ENCODE measurements around the gene TIMP4. TPM values are rescaled to one million over a fixed set of nuclear protein-coding genes. Genes with fewer than 3 reads are reported as not detected.

Gene TIMP4
- total and polyA plus RNA-seq, 4 experiments from 2014 or later = not detected

GRCh38 chr3:12190221-12190807, 31.6 kb upstream of the TIMP4 start:
- Mint-ChIP-seq H3K9me3 (no peaks in the 10 kb centered on the region), H3K27ac (no peak overlapping the region), H3K4me3 (no peak overlapping the region), H3K27me3 (peaks cover 0 to 2% of the 10 kb centered on the region in 2 donors), H3K36me3 (no peaks in the 10 kb centered on the region), H3K4me1 (peaks cover 2 to 14% (median 5%) of the 10 kb centered on the region in 4 donors)
- H3K27me3 ChIP-seq (ENCODE audit: insufficient read depth, low read length) = no peaks in the 10 kb centered on the region
- intact Hi-C loops (cut with micrococcal nuclease) = no loop called here
- no peak for DNase-seq
- no peaks in the 10 kb centered on the region for H3K9me3 ChIP-seq (ENCODE audit: control insufficient read depth in 1 of 2, low read length in 2 of 2)
- H3K4me1 ChIP-seq (ENCODE audit: insufficient read depth, low read length) = peaks cover 8% of the 10 kb centered on the region
- POLR2A ChIA-PET (ENCODE audit: partially characterized antibody) = no interaction called here
- H3K27ac ChIP-seq (ENCODE audit: low read depth, low read length) = no peak overlapping the region
- H3K4me3 ChIP-seq (ENCODE audit: low read length in 2 of 2) = no peak overlapping the region
- H3K36me3 ChIP-seq (ENCODE audit: insufficient read depth, low read length) = no peaks in the 10 kb centered on the region
- CTCF ChIA-PET (ENCODE audit: partially characterized antibody) = no interaction called here

- no peak for DNase-seq
- no peaks in the 10 kb centered on the region for H3K27me3 ChIP-seq (ENCODE audit: insufficient read depth, low read length)
- CTCF ChIA-PET (ENCODE audit: partially characterized antibody) = no interaction called here
- POLR2A ChIA-PET (ENCODE audit: partially characterized antibody) = no interaction called here
- H3K36me3 ChIP-seq (ENCODE audit: insufficient read depth, low read length) = no peaks in the 10 kb centered on the region
- H3K27ac ChIP-seq (ENCODE audit: low read depth, low read length) = no peak overlapping the region
- Mint-ChIP-seq H3K27ac (no peak overlapping the region), H3K9me3 (no peaks in the 10 kb centered on the region), H3K4me1 (peaks cover 2 to 9% (median 4%) of the 10 kb centered on the region in 4 donors), H3K27me3 (peaks cover 0 to 2% of the 10 kb centered on the region in 2 donors), H3K4me3 (no peak overlapping the region), H3K36me3 (no peaks in the 10 kb centered on the region)
- H3K4me1 ChIP-seq (ENCODE audit: insufficient read depth, low read length) = peaks cover 8% of the 10 kb centered on the region
- no peaks in the 10 kb centered on the region for H3K9me3 ChIP-seq (ENCODE audit: control insufficient read depth in 1 of 2, low read length in 2 of 2)
- intact Hi-C loops (cut with micrococcal nuclease) = no loop called here
- no peak overlapping the region for H3K4me3 ChIP-seq (ENCODE audit: low read length in 2 of 2)
These were observed 30.1 kb upstream of the TIMP4 start for GRCh38 chr3:12188681-12189287.

- Mint-ChIP-seq H3K27me3 (peaks cover 0 to 2% of the 10 kb centered on the region in 2 donors), H3K4me3 (no peak overlapping the region), H3K27ac (no peak overlapping the region), H3K4me1 (peaks cover 2 to 9% (median 4%) of the 10 kb centered on the region in 4 donors), H3K36me3 (no peaks in the 10 kb centered on the region), H3K9me3 (no peaks in the 10 kb centered on the region)
- POLR2A ChIA-PET (ENCODE audit: partially characterized antibody) = no interaction called here
- Histone ChIP-seq H3K9me3 (ENCODE audit: control insufficient read depth in 1 of 2, low read length in 2 of 2) (no peaks in the 10 kb centered on the region), H3K4me1 (ENCODE audit: insufficient read depth, low read length) (peaks cover 8% of the 10 kb centered on the region), H3K4me3 (ENCODE audit: low read length in 2 of 2) (no peak overlapping the region), H3K36me3 (ENCODE audit: insufficient read depth, low read length) (no peaks in the 10 kb centered on the region), H3K27ac (ENCODE audit: low read depth, low read length) (no peak overlapping the region), H3K27me3 (ENCODE audit: insufficient read depth, low read length) (no peaks in the 10 kb centered on the region)
- CTCF ChIA-PET (ENCODE audit: partially characterized antibody) = no interaction called here
- no peak for DNase-seq
- intact Hi-C loops (cut with micrococcal nuclease) = no loop called here
These were observed 29.6 kb upstream of the TIMP4 start for GRCh38 chr3:12188328-12188648.

- ChIA-PET POLR2A (ENCODE audit: partially characterized antibody) (no interaction called here), CTCF (ENCODE audit: partially characterized antibody) (interaction anchor here (1.4 kb wide), 1 partner anchor 12 kb away, joined by 3 read pairs; no protein-coding TSS in a partner anchor)
These were observed 29.0 kb upstream of the TIMP4 start for GRCh38 chr3:12187448-12188327.

GRCh38 chr3:12186515-12187286, 28.0 kb upstream of the TIMP4 start:
- Histone ChIP-seq H3K27me3 (ENCODE audit: insufficient read depth, low read length) (no peaks in the 10 kb centered on the region), H3K27ac (ENCODE audit: low read depth, low read length) (no peak overlapping the region), H3K36me3 (ENCODE audit: insufficient read depth, low read length) (no peaks in the 10 kb centered on the region), H3K4me3 (ENCODE audit: low read length in 2 of 2) (no peak overlapping the region), H3K4me1 (ENCODE audit: insufficient read depth, low read length) (peaks cover 8% of the 10 kb centered on the region), H3K9me3 (ENCODE audit: control insufficient read depth in 1 of 2, low read length in 2 of 2) (no peaks in the 10 kb centered on the region)
- peaks cover 2 to 9% (median 4%) of the 10 kb centered on the region in 4 donors for H3K4me1 Mint-ChIP-seq
- H3K4me3 Mint-ChIP-seq = no peak overlapping the region
- peaks cover 2% of the 10 kb centered on the region in 2 donors for H3K27me3 Mint-ChIP-seq
- POLR2A ChIA-PET (ENCODE audit: partially characterized antibody) = no interaction called here
- DNase-seq = no peak
- intact Hi-C loops (cut with micrococcal nuclease) = no loop called here
- H3K27ac Mint-ChIP-seq = peak overlapping the region in 1 of 7 donors; percentile 30
- H3K9me3 Mint-ChIP-seq = no peaks in the 10 kb centered on the region
- H3K36me3 Mint-ChIP-seq = no peaks in the 10 kb centered on the region
- CTCF ChIA-PET (ENCODE audit: partially characterized antibody) = interaction anchor here (1.4 kb wide), 1 partner anchor 11 kb away, joined by 3 read pairs; no protein-coding TSS in a partner anchor

More at GRCh38 chr3:12187448-12188327, 29.0 kb upstream of the TIMP4 start:
- peak overlapping the region in 2 of 8 donors; percentile 37 to 53 for H3K4me3 Mint-ChIP-seq
- H3K27ac Mint-ChIP-seq = peak overlapping the region in 2 of 7 donors; percentile 3 to 18
- no peaks in the 10 kb centered on the region for H3K36me3 Mint-ChIP-seq
- no peaks in the 10 kb centered on the region for H3K9me3 Mint-ChIP-seq
- H3K4me1 Mint-ChIP-seq = peaks cover 2 to 9% (median 4%) of the 10 kb centered on the region in 4 donors
- Histone ChIP-seq H3K4me1 (ENCODE audit: insufficient read depth, low read length) (peaks cover 8% of the 10 kb centered on the region), H3K27ac (ENCODE audit: low read depth, low read length) (no peak overlapping the region), H3K4me3 (ENCODE audit: low read length in 2 of 2) (no peak overlapping the region), H3K27me3 (ENCODE audit: insufficient read depth, low read length) (no peaks in the 10 kb centered on the region), H3K36me3 (ENCODE audit: insufficient read depth, low read length) (no peaks in the 10 kb centered on the region), H3K9me3 (ENCODE audit: control insufficient read depth in 1 of 2, low read length in 2 of 2) (no peaks in the 10 kb centered on the region)
- peak in 1 of 5 donors; percentile 40 for DNase-seq
- intact Hi-C loops (cut with micrococcal nuclease) = no loop called here
- peaks cover 0 to 2% of the 10 kb centered on the region in 2 donors for H3K27me3 Mint-ChIP-seq

GRCh38 chr3:12186046-12186445, 27.3 kb upstream of the TIMP4 start:
- DNase-seq = no peak
- CTCF ChIA-PET (ENCODE audit: partially characterized antibody) = interaction anchor here (2.2 kb wide), 1 partner anchor 294 kb away, joined by 6 read pairs; no protein-coding TSS in a partner anchor
- intact Hi-C loops (cut with micrococcal nuclease) = no loop called here

More at GRCh38 chr3:12186046-12186445, 27.3 kb upstream of the TIMP4 start:
- Mint-ChIP-seq H3K4me3 (no peak overlapping the region), H3K9me3 (no peaks in the 10 kb centered on the region), H3K36me3 (no peaks in the 10 kb centered on the region), H3K27me3 (peaks cover 2% of the 10 kb centered on the region in 2 donors), H3K27ac (no peak overlapping the region), H3K4me1 (peaks cover 2 to 9% (median 4%) of the 10 kb centered on the region in 4 donors)
- Histone ChIP-seq H3K36me3 (ENCODE audit: insufficient read depth, low read length) (no peaks in the 10 kb centered on the region), H3K4me3 (ENCODE audit: low read length in 2 of 2) (no peak overlapping the region), H3K27ac (ENCODE audit: low read depth, low read length) (no peak overlapping the region), H3K9me3 (ENCODE audit: control insufficient read depth in 1 of 2, low read length in 2 of 2) (no peaks in the 10 kb centered on the region), H3K4me1 (ENCODE audit: insufficient read depth, low read length) (peaks cover 8% of the 10 kb centered on the region), H3K27me3 (ENCODE audit: insufficient read depth, low read length) (no peaks in the 10 kb centered on the region)
- POLR2A ChIA-PET (ENCODE audit: partially characterized antibody) = no interaction called here
